ENCODE results near the gene CLCF1.

The CLCF1 gene

DNA sequence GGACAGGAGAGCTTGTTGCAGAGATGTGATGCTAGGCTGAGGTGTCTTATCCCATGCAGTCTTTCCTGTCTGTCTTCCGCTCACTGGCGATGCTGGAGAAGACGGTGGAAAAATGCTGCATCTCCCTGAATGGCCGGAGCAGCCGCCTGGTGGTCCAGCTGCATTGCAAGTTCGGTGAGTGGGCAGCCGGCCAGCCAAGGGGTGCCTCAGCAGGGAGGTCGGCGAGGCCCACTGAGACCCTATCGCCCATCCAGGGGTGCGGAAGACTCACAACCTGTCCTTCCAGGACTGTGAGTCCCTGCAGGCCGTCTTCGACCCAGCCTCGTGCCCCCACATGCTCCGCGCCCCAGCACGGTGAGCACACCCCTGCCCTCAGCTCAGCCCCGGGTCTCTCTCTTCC lies 20.0 kb upstream of the CLCF1 start:
- DNase-seq (ENCODE audit: low read depth) = no peak
- TF ChIP-seq, protein P1, sequence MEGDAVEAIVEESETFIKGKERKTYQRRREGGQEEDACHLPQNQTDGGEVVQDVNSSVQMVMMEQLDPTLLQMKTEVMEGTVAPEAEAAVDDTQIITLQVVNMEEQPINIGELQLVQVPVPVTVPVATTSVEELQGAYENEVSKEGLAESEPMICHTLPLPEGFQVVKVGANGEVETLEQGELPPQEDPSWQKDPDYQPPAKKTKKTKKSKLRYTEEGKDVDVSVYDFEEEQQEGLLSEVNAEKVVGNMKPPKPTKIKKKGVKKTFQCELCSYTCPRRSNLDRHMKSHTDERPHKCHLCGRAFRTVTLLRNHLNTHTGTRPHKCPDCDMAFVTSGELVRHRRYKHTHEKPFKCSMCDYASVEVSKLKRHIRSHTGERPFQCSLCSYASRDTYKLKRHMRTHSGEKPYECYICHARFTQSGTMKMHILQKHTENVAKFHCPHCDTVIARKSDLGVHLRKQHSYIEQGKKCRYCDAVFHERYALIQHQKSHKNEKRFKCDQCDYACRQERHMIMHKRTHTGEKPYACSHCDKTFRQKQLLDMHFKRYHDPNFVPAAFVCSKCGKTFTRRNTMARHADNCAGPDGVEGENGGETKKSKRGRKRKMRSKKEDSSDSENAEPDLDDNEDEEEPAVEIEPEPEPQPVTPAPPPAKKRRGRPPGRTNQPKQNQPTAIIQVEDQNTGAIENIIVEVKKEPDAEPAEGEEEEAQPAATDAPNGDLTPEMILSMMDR (IDR thresholded peaks at IDR 0.05; ENCODE audit: control insufficient read depth, extremely low read depth, insufficient read depth) = no peak
- H3K4me3 ChIP-seq (ENCODE audit: low read depth, low read length) = no peak overlapping the region

DNA sequence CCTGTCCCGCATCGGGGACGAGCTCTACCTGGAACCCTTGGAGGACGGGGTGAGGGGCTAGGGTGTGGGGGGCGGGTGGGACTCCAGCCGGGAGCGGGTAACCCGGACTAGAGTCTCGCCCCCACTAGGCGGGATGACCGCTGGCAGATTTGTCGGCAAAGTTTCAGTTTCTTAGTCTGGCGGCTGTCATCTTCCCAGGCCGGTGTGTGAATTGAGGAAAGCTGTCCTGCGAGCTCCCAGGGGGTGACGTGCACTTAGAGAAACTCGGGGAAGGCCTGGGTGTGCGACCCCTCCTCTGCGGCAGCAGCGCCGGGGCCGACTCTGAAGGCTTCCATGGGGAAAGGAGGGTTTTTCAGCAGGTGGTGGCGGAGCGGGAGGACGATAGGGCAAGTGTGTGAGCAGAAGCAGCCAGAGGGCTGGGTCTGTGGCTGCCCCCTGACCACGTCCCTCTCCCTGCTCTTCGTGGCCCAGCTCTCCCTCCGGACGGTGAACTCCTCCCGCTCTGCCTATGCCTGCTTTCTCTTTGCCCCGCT lies 18.9 kb upstream of the CLCF1 start:
- TF ChIP-seq, protein P1 (IDR thresholded peaks at IDR 0.05; ENCODE audit: control insufficient read depth, extremely low read depth, insufficient read depth) = no peak
- peak overlapping the region; percentile 96 for H3K4me3 ChIP-seq (ENCODE audit: low read depth, low read length)
- DNase-seq (ENCODE audit: low read depth) = no peak

DNA sequence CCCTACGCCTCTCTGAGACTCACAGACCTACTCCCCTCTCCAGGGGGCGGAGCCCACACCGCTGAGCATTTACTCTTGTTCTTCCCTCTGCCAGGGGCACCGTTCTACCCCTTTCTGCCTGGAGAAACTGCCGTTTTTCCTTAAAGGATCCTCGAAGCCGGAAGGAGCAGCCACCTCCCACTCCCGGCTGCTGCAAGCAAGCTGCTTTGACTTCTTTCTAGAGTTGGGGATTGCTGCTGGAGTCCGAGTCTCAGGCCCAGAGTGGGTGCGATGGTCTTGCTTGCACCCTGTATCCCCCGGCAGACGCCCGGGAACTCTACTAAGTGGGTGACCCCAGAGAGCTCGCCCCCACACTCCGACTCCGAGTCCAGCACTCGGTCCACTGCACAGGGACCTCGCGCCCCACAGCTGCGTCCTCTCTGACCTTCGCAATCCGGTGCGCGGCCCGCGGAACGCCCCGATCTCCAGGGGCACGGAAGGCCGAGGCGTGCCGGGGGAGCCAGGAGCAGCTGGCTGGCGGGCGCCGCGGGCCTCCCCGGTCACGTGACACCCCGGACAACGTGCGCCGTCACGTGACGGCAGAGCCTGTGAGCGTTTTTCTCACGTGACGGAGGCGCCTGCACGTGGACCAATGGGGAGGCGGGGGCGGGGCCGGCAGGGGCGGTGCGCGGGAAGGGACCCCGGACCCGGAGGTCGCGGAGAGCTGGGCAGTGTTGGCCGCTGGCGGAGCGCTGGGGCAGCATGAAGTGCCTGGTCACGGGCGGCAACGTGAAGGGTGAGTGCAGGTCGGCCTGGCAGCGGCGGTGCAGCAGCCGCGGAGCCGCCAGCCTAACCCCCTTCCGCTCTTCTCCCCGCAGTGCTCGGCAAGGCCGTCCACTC lies 18.1 kb upstream of the CLCF1 start, which contains the start of gene RAD9A:
Gene RAD9A, plus strand, starts transcription at position 683 of the 879 bp plus-strand sequence. Its CDS starts 59 bp downstream, at position 742.
- DNase-seq (ENCODE audit: low read depth) = peak; percentile 76
- TF ChIP-seq, protein P1 (IDR thresholded peaks at IDR 0.05; ENCODE audit: control insufficient read depth, extremely low read depth, insufficient read depth) = no peak
- H3K4me3 ChIP-seq (ENCODE audit: low read depth, low read length) = peak within 1 kb of the TSS; percentile 96

DNA sequence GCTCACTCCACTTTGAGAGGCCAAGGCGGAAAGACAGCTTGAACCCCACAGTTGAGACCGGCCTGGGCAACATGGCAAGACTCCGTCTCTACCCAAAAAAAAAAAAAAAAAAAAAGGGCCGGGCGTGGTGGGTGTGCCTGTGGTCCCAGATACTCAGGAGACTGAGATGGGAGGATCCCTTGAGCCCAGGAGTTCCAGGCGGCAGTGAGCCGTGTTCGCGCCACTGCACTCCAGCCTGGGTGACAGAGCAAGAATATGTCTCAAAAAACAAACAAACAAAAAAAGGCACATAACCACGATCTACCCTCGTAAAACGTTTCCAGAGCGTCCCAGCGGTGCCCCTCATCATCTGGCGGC lies 17.5 kb upstream of the CLCF1 start:
- no peak for DNase-seq (ENCODE audit: low read depth)
- peak overlapping the region; percentile 96 for H3K4me3 ChIP-seq (ENCODE audit: low read depth, low read length)
- TF ChIP-seq, protein P1 (IDR thresholded peaks at IDR 0.05; ENCODE audit: control insufficient read depth, extremely low read depth, insufficient read depth) = no peak

DNA sequence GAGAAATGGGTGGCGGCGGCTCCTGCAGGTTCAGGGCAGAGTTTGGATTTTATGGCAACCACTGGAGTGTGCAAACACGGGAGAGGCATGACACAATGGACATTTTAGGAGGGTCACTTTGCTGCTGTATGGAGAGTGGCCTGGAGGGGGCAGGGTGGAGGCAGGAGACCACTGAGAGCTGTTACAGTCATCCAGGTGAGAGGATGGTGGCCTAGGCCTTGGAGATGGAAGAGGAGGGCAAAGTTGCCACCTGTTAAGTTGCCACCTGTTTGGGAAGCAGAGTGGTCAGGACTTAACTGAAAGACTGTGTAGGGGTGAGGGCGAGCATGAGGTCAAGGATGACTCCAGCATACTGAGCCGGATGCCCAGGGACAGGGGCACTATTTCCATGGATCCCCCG lies 16.1 kb upstream of the CLCF1 start:
- no peak for DNase-seq (ENCODE audit: low read depth)
- TF ChIP-seq, protein P1 (IDR thresholded peaks at IDR 0.05; ENCODE audit: control insufficient read depth, extremely low read depth, insufficient read depth) = peak; percentile 29; the same call in 1 of the 2 replicates
- H3K4me3 ChIP-seq (ENCODE audit: low read depth, low read length) = no peak overlapping the region

DNA sequence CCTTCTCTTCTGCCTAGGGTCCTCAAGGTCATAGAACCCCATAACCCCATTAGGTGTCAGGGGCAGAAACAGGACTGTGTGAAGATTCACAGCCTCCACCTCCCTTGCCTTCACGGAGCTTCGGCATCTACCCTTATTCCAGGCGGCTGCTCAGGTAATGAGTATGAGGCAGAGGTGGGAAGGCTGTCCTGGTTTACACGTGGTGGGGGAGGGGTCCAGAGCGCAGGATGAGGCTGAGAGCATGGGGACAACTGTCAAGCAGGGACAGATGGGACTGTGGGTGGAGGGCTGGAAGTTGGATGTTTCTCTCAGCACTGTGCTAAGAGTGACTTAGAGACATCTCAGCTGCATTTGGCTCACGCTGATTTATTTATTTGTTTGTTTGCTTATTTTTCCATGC lies 14.1 kb upstream of the CLCF1 start:
- no peak for DNase-seq (ENCODE audit: low read depth)
- no peak overlapping the region for H3K4me3 ChIP-seq (ENCODE audit: low read depth, low read length)
- TF ChIP-seq, protein P1 (IDR thresholded peaks at IDR 0.05; ENCODE audit: control insufficient read depth, extremely low read depth, insufficient read depth) = no peak

Measured in LNCaP clone FGC (cell line).